ENCODE data around the gene HDAC10.
A peak's percentile ranks its signal among the peaks of the same experiment; 100 is the strongest.
"Not testable (repeated sequence)": the region's sequence is repeated elsewhere in the genome, so short reads cannot be mapped to it uniquely, and the experiment has no call there.

Gene HDAC10

DNA sequence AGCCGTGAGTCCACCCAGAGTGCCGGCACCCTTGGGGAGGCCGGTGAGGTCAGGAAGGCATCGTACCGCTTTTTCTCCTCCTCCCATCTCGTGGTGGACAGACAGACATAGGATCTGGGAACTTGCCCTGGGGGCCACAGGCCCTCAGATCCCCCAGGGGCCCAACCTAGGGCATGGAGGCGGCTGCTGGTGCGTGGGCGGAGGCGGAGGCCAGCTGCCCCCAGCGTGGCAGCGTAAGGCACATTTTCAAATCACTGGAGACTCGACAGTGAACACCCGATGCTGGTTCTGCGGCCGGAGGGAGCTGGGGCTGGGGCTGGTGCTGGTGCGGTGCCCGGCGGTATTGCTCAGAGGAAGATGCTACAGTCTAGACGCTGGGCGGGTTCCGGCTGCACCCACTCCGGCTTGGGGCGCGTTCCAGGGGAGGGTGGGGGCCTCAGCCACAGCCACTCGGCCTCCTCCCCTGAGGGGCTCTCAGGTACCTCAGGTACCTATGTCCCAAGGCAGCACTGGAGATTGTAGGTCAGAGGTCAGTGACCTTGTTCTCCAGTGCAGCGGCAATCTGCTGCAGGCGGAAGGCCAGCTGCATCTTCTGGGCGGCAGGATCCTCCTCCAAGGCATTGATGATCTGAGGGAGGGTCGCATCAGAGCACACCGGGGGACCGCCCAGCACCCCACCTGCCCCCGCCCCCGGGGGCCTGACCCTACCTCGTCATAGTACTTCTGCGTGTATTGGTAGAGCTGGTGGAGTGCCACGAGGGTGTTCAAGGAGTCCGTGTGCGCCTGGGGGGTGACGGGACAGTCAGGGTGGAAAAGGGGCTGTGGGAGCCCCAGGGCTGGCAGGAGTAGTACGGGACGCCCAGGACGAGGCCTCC lies 24.4 kb upstream of the HDAC10 start:
- Histone ChIP-seq H3K36me3 (ENCODE audit: insufficient read depth, low read length) (peaks cover 4% of the 10 kb centered on the region; the same call in 1 of the 2 replicates), H3K27ac (ENCODE audit: low read depth, low read length) (no peak overlapping the region), H3K27me3 (ENCODE audit: insufficient read depth, low read length) (no peaks in the 10 kb centered on the region), H3K4me3 (ENCODE audit: low read depth, low read length) (no peak overlapping the region), H3K4me1 (ENCODE audit: control insufficient read depth, insufficient read depth, low read length, unreplicated experiment) (peaks cover 7% of the 10 kb centered on the region), H2AFZ (ENCODE audit: low read length, unreplicated experiment) (no peak overlapping the region), H3K79me2 (ENCODE audit: control insufficient read depth, insufficient read depth, low read length, unreplicated experiment) (no peaks in the 10 kb centered on the region)

DNA sequence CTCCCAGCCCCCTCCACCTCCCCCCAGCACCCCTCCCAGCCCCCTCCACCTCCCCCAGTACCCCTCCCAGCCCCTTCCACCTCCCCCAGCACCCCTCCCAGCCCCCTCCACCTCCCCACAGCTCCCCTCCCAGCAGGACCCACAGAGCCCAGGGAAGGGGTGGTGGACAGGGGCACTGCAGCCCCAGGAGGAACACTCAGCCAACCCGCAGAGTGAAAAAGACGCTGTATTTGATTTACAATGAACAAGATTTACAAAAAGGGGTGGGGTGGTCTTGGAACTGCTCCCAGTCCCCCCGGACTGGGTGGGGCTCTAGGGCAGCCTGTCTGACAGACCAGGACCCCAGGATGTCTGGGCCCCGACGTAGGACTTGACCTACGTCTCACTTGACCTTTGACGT lies 23.7 kb upstream of the HDAC10 start:
- no peaks in the 10 kb centered on the region for H3K79me2 ChIP-seq (ENCODE audit: control insufficient read depth, insufficient read depth, low read length, unreplicated experiment)
- peaks cover 7% of the 10 kb centered on the region for H3K4me1 ChIP-seq (ENCODE audit: control insufficient read depth, insufficient read depth, low read length, unreplicated experiment)
- H2AFZ ChIP-seq (ENCODE audit: low read length, unreplicated experiment), result no peak overlapping the region
- H3K27ac ChIP-seq (ENCODE audit: low read depth, low read length), result no peak overlapping the region
- H3K27me3 ChIP-seq (ENCODE audit: insufficient read depth, low read length), result no peaks in the 10 kb centered on the region
- H3K36me3 ChIP-seq (ENCODE audit: insufficient read depth, low read length), result peaks cover 4% of the 10 kb centered on the region; the same call in 1 of the 2 replicates
- H3K4me3 ChIP-seq (ENCODE audit: low read depth, low read length), result no peak overlapping the region

DNA sequence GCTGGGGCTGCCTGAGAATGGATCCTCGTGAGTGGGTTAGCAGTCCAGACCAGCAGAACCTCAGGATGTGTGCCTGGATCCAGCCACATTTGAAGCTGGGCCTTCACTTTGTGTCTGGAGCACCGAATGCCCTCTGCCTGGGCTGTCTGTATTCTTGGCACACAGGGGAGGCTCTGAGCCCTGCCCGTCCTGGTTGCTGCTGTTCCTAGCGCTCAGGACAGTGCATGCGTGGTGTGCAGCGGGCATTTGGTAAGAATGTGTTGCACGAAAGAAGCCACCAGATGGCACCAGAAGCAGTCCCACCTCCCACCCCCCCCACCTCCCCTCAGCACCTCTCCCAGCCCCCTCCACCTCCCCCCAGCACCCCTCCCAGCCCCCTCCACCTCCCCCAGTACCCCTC lies 23.2 kb upstream of the HDAC10 start:
- H3K27ac ChIP-seq (ENCODE audit: low read depth, low read length), result no peak overlapping the region
- H3K27me3 ChIP-seq (ENCODE audit: insufficient read depth, low read length), result no peaks in the 10 kb centered on the region
- H3K36me3 ChIP-seq (ENCODE audit: insufficient read depth, low read length), result peaks cover 4% of the 10 kb centered on the region; the same call in 1 of the 2 replicates
- H3K4me3 ChIP-seq (ENCODE audit: low read depth, low read length), result no peak overlapping the region
- H3K4me1 ChIP-seq (ENCODE audit: control insufficient read depth, insufficient read depth, low read length, unreplicated experiment), result peaks cover 7% of the 10 kb centered on the region
- H2AFZ ChIP-seq (ENCODE audit: low read length, unreplicated experiment), result no peak overlapping the region
- no peaks in the 10 kb centered on the region for H3K79me2 ChIP-seq (ENCODE audit: control insufficient read depth, insufficient read depth, low read length, unreplicated experiment)

DNA sequence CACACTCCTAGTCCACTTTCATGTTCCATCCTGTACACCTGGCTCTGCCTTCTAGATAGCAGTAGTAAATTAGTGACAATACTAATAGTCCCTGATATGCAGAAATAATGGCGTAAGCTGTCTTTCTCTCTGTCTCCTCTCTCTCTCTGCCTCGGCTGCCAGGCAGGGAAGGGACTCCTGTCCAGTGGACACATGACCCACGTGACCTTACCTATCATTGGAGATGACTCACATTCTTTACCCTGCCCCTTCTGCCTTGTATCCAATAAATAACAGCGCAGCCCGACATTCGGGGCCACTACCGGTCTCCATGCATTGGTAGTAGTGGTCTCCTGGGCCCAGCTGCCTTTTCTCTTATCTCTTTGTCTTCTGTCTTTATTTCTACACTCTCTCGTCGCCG lies 22.7 kb upstream of the HDAC10 start:
- not testable (repeated sequence) for H3K27me3 ChIP-seq (ENCODE audit: insufficient read depth, low read length); H2AFZ ChIP-seq (ENCODE audit: low read length, unreplicated experiment); H3K36me3 ChIP-seq (ENCODE audit: insufficient read depth, low read length); H3K4me3 ChIP-seq (ENCODE audit: low read depth, low read length); H3K79me2 ChIP-seq (ENCODE audit: control insufficient read depth, insufficient read depth, low read length, unreplicated experiment); H3K27ac ChIP-seq (ENCODE audit: low read depth, low read length)
- H3K4me1 ChIP-seq (ENCODE audit: control insufficient read depth, insufficient read depth, low read length, unreplicated experiment), result peaks cover 11% of the 10 kb centered on the region

DNA sequence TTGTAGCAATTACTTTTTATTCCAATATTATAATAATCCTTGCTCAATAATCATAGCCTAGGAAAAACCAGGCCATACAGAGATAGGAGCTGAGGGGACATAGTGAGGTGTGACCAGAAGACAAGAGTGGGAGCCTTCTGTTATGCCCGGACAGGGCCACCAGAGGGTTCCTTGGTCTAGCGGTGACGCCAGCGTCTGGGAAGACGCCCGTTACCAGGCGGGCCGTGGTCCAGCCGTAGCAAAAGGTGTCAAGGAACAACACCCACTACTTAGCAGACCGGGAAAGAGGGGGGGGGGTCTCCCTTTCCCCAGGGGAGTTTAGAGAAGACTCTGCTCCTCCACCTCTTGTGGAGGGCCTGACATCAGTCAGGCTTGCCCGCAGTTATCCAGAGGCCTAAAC lies 22.3 kb upstream of the HDAC10 start:
- H3K79me2 ChIP-seq (ENCODE audit: control insufficient read depth, insufficient read depth, low read length, unreplicated experiment), result not testable (repeated sequence)

DNA sequence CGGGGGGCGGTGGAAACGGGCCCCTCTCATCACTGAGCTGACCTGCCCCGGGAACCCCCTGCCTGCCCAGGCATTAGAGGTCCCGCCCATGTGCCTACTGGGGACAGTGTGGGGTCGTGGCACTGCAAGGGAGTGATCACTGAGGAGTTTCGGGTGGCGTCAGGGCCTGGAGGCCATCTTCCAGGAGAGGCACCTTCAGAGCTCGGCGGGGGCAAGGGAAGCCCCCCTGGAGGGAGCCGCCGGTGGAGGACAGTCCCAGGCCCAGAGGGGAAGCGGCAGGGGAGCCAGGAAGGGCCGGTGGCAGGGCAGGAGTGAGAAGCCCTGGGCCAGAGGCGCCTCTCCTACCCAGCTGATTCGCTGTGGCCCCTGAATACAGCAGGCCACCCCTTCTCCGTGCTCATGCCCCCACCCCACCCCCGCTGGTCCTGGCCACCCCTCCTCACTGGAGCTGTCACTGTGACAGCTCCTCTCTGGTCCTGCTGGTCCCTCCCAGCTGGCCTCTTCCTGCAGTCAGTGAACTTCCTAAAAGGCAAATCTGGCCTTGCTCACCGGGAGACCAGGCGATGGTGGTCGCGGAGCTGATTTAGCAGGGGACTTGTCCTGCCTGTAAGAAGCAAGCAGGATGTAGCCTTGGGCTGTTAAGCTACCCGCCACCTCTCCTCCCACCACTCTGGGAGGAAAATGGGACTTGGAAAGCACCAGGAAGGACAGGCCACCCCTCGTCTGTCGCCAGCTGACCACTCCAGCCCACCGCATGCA lies 21.2 kb upstream of the HDAC10 start:
- H3K79me2 ChIP-seq (ENCODE audit: control insufficient read depth, insufficient read depth, low read length, unreplicated experiment), result no peaks in the 10 kb centered on the region
- no peaks in the 10 kb centered on the region for H3K27me3 ChIP-seq (ENCODE audit: insufficient read depth, low read length)
- no peak overlapping the region for H2AFZ ChIP-seq (ENCODE audit: low read length, unreplicated experiment)
- H3K36me3 ChIP-seq (ENCODE audit: insufficient read depth, low read length), result no peaks in the 10 kb centered on the region; the same call in 1 of the 2 replicates
- no peak overlapping the region for H3K27ac ChIP-seq (ENCODE audit: low read depth, low read length)
- H3K4me1 ChIP-seq (ENCODE audit: control insufficient read depth, insufficient read depth, low read length, unreplicated experiment), result peaks cover 20% of the 10 kb centered on the region
- no peak overlapping the region for H3K4me3 ChIP-seq (ENCODE audit: low read depth, low read length)

More for the DNA sequence above, 22.3 kb upstream of the HDAC10 start:
- not testable (repeated sequence) for H3K36me3 ChIP-seq (ENCODE audit: insufficient read depth, low read length); H3K27me3 ChIP-seq (ENCODE audit: insufficient read depth, low read length); H2AFZ ChIP-seq (ENCODE audit: low read length, unreplicated experiment); H3K27ac ChIP-seq (ENCODE audit: low read depth, low read length); H3K4me3 ChIP-seq (ENCODE audit: low read depth, low read length)
- H3K4me1 ChIP-seq (ENCODE audit: control insufficient read depth, insufficient read depth, low read length, unreplicated experiment), result peaks cover 15% of the 10 kb centered on the region

DNA sequence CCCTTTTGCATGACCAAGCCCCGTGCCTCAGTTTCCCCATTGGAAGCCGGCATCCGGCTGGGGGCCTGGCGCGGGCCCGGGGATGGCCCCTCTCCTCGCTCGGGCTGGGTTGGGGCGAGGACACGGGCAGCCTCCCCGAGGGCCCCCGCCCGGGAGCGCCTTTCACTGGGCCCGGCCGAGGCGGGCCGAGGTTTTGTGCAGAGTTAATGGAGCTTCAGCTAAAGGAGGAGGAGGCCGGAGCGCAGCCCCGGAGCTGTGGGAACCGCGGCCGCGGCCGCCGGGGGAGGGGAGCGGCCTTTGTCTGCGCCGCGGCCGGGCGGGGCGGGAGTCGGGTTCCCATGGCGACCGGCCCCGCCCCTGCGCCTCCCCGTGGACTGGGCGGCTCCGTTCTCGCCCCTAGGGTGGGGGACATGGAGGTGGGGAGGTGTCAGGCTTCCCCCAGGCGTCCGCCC lies 20.5 kb upstream of the HDAC10 start:
- Histone ChIP-seq H3K4me1 (ENCODE audit: control insufficient read depth, insufficient read depth, low read length, unreplicated experiment) (peaks cover 20% of the 10 kb centered on the region), H3K27ac (ENCODE audit: low read depth, low read length) (no peak overlapping the region), H3K79me2 (ENCODE audit: control insufficient read depth, insufficient read depth, low read length, unreplicated experiment) (no peaks in the 10 kb centered on the region), H2AFZ (ENCODE audit: low read length, unreplicated experiment) (no peak overlapping the region), H3K36me3 (ENCODE audit: insufficient read depth, low read length) (no peaks in the 10 kb centered on the region; the same call in 1 of the 2 replicates), H3K4me3 (ENCODE audit: low read depth, low read length) (peak overlapping the region; percentile 78), H3K27me3 (ENCODE audit: insufficient read depth, low read length) (no peaks in the 10 kb centered on the region)

DNA sequence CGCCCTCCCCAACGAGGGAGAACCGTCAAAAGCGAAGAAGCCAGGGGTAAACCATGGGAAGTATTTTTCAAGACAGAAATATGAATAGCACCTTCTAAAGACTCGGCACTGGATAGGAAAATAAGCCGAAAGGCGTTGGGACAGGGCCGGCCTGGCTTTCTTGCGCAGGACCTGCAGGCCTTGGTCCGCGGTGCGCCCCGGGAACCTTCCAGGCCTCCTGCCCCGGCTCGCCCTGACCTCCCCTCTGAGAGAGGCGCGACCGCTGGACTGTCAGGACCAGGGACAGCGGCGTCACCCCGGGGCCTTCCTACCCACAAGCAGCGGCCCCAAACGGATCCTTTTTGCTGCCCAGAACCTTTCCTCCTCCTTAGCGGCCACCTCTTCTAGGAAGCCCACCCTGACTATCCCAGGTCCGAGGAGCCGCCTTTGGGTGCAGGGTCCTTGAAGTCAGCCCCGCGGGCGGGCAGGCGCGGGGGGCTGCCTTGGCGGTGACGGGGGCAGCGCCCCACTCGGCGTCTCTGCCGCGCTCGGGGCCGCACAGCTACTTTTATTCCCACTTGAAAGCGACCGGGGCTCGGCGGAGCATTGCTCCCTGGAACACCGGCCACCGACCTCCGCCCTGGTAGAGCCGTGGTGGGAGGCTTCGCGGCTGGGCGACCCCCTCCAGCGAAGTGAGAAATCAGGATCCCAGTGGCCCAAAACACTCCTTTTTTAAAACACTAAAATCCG lies 19.8 kb upstream of the HDAC10 start:
- Histone ChIP-seq H3K79me2 (ENCODE audit: control insufficient read depth, insufficient read depth, low read length, unreplicated experiment) (no peaks in the 10 kb centered on the region), H3K4me1 (ENCODE audit: control insufficient read depth, insufficient read depth, low read length, unreplicated experiment) (peaks cover 20% of the 10 kb centered on the region), H2AFZ (ENCODE audit: low read length, unreplicated experiment) (no peak overlapping the region), H3K36me3 (ENCODE audit: insufficient read depth, low read length) (no peaks in the 10 kb centered on the region), H3K27ac (ENCODE audit: low read depth, low read length) (no peak overlapping the region), H3K4me3 (ENCODE audit: low read depth, low read length) (peak overlapping the region; percentile 78), H3K27me3 (ENCODE audit: insufficient read depth, low read length) (no peaks in the 10 kb centered on the region)

DNA sequence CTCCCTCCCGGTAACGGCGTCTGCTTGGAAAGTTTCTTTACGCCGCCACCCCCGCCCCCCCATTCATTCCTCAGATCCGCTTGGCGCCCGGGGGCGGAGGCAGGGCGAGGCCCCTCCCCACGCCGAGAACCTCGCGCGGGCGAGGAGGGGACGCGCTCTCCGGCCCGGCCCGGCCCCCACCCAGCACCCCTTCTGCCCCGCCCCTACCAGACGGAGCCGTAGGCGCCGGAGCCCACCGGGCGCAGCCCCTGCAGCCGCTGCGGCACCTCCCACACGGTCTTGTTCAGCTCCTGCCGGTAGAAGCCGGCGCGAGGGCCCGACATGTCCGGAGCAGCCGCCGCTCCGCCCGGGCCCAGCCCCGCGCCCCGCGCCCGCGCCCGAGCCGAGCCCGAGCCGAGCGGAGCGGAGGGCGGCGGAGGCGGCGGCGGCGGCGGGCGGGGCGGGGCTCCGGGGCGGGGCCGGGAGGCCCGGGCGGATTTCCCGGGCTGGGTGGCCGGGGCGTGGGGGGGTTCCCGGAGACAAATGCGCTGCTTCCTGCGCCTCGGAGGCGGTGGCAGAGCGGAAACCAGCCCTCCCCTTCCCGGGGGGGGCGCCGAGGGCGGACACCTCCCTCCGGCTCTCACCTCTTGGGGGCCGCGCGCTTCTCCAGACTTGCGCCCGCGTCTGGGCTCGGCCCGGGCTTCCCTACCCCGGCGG lies 19.1 kb upstream of the HDAC10 start, which contains the start of gene MAPK11:
Gene MAPK11, minus strand, starts transcription at position 411 of the 696 bp plus-strand sequence. Its CDS starts 88 bp downstream, at position 323.
- Histone ChIP-seq H3K4me1 (ENCODE audit: control insufficient read depth, insufficient read depth, low read length, unreplicated experiment) (peaks cover 20% of the 10 kb centered on the region), H3K27me3 (ENCODE audit: insufficient read depth, low read length) (no peaks in the 10 kb centered on the region)

DNA sequence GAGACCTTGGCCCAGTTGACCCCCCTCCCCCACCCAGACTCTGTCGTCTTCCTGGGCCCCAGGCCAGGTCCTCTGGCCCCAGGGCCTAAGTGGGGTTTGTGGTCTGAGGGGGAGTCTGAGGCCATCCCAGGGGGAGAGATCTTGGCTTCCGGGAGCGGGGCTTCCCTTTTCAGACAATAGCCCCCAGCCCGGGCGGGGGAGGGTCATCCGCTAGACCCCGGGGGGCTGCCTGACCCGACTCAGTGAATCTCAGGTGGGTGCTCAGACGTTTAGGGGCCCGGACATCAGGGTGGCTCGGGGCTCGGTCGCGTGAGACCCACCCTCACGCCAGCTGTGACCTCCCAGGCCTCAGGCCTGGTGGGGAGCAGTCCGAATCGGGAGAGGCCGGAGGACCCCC lies 18.5 kb upstream of the HDAC10 start:
- Histone ChIP-seq H3K4me1 (ENCODE audit: control insufficient read depth, insufficient read depth, low read length, unreplicated experiment) (peaks cover 20% of the 10 kb centered on the region), H3K79me2 (ENCODE audit: control insufficient read depth, insufficient read depth, low read length, unreplicated experiment) (no peaks in the 10 kb centered on the region), H3K27ac (ENCODE audit: low read depth, low read length) (no peak overlapping the region), H3K4me3 (ENCODE audit: low read depth, low read length) (peak overlapping the region; percentile 73), H3K36me3 (ENCODE audit: insufficient read depth, low read length) (no peaks in the 10 kb centered on the region), H3K27me3 (ENCODE audit: insufficient read depth, low read length) (no peaks in the 10 kb centered on the region), H2AFZ (ENCODE audit: low read length, unreplicated experiment) (peak overlapping the region; percentile 50)

More for the DNA sequence above, 19.1 kb upstream of the HDAC10 start, which contains the start of gene MAPK11:
- Histone ChIP-seq H3K4me3 (ENCODE audit: low read depth, low read length) (peak within 1 kb of the TSS; percentile 78), H2AFZ (ENCODE audit: low read length, unreplicated experiment) (peak within 1 kb of the TSS; percentile 50), H3K79me2 (ENCODE audit: control insufficient read depth, insufficient read depth, low read length, unreplicated experiment) (no peaks in the 10 kb centered on the region), H3K36me3 (ENCODE audit: insufficient read depth, low read length) (no peaks in the 10 kb centered on the region), H3K27ac (ENCODE audit: low read depth, low read length) (no peak within 1 kb of the TSS)

All from ACC112 (cell line).